ENCODE data around the gene ZBTB7C. TPM values are rescaled to one million over a fixed set of nuclear protein-coding genes. Genes with fewer than 3 reads are reported as not detected.

ZBTB7C gene
- total RNA-seq, 1 donor from 2014 or later = not detected

DNA sequence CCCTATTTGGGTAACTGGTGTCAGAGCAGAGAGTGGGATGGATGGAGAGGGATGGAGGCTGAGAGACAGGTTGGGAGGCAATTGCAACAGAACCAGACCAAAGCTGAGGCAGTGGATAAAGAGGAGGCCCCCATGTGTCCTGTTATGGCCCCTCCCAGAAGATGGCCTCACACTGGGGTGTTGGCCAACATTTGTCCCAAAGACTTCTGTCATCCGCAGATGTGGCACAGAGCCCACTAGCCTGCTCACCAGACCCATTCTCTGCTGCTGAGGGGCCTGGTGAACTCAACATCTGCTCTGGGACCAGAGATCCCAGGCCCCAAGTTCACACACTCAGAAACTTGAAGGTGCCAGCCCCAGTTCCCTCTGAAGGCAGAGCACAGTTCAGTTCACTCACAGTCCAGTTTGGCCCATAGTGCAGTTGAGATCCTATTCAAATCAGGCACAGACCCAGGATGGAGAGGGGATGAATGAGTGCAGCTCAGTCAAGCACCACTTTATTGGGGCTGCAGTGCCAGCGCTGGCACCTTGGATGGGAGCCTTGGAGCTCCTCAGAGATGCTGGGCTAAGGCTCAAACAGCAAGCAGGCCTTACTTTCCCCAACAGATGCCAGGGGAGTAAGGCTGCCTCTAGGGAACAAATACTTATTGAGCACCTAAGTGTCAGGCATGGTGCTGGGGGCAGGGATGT, 189.2 kb downstream of the ZBTB7C start:
- Mint-ChIP-seq H3K27me3 (peaks cover 3% of the 10 kb centered on the region), H3K9me3 (no peaks in the 10 kb centered on the region), H3K4me1 (no peaks in the 10 kb centered on the region), H3K4me3 (no peak overlapping the region), H3K36me3 (ENCODE audit: low read depth) (no peaks in the 10 kb centered on the region), H3K27ac (no peak overlapping the region)
- TF ChIP-seq, protein P1, sequence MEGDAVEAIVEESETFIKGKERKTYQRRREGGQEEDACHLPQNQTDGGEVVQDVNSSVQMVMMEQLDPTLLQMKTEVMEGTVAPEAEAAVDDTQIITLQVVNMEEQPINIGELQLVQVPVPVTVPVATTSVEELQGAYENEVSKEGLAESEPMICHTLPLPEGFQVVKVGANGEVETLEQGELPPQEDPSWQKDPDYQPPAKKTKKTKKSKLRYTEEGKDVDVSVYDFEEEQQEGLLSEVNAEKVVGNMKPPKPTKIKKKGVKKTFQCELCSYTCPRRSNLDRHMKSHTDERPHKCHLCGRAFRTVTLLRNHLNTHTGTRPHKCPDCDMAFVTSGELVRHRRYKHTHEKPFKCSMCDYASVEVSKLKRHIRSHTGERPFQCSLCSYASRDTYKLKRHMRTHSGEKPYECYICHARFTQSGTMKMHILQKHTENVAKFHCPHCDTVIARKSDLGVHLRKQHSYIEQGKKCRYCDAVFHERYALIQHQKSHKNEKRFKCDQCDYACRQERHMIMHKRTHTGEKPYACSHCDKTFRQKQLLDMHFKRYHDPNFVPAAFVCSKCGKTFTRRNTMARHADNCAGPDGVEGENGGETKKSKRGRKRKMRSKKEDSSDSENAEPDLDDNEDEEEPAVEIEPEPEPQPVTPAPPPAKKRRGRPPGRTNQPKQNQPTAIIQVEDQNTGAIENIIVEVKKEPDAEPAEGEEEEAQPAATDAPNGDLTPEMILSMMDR (IDR thresholded peaks at IDR 0.05) = no peak
- ATAC-seq (ENCODE audit: low read depth) (no peak), DNase-seq (no peak)
- intact Hi-C loops (cut with micrococcal nuclease) = no loop called here
- ChIA-PET POLR2A (no interaction called here), CTCF (no interaction called here)

DNA sequence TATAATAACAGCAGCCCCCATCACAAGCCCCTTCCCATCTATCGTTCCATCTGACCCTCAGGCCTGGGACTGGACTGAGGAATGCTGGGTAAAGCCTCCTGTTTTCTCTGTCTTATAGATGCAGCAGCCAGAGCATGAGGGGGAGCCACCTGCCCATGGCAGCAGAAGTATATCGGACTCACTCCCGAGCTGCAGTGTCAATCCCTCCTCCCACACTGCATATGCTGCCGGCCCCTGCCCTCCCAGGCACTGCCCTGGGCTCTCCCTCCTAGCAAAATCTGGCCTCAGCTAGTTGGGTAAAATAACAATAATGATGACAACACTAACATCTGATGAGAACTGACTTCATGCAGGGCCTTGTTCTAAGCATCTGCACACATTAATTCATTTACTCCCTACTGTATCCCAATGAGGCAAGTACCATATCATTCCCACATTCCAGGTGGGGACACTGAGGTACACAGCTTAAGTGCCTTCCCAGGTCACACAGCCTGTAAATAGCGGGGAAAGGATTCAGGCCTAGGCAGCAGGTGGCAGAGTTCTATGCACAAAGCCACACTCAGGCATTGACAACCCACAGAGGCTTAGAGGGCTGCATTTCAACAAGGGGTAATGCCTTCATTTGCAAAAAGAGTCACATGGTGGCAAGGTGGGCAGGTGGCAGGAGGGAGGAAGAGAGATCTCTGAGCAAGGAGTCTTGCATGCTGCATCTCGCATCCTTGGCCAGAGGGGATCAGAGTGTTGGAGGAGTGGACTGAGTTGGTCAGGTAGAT, 190.0 kb downstream of the ZBTB7C start:
- H3K27me3 Mint-ChIP-seq = peaks cover 3% of the 10 kb centered on the region
- TF ChIP-seq, protein P1 (IDR thresholded peaks at IDR 0.05) = no peak
- CTCF ChIA-PET = no interaction called here
- DNase-seq (no peak), ATAC-seq (ENCODE audit: low read depth) (no peak)
- H3K4me3 Mint-ChIP-seq = no peak overlapping the region
- no peak overlapping the region for H3K27ac Mint-ChIP-seq
- intact Hi-C loops (cut with micrococcal nuclease) = no loop called here
- no peaks in the 10 kb centered on the region for H3K4me1 Mint-ChIP-seq
- POLR2A ChIA-PET = no interaction called here
- no peaks in the 10 kb centered on the region for H3K9me3 Mint-ChIP-seq
- H3K36me3 Mint-ChIP-seq (ENCODE audit: low read depth) = no peaks in the 10 kb centered on the region

DNA sequence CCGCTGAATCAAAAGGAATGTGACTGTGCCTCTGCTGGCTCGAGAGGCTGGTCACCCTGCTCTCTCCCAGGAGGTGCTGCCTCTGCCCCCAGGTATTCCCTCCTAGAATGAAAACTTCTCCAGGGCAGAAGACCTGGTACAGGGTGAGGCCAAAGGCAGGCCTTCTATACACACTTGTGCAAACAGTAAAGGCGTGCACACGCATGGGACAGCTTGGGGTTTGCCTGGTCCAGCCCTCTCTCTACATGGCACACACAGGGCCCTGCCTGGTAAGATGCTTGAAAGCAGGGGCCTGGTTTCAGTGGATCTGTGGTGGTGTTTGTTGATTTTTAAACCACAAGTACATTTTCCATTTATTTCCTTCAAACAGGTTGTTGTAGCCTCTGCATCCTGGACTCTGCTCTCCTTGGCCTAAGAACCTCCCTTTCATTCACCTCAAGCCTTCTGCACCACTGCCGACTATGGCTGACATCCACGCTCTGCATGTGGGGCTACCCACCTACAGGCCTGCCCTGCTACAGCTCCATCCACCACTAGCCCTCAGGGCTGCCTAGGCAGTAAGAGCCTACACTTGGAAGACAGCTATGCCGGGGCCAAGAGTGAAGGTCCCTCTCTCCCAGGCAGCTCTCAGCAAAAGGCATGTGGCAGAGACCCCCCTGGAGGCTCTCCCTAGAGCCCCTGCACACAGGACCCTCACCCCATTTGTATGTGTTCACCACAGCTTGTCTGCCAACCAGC, 190.7 kb downstream of the ZBTB7C start:
- intact Hi-C loops (cut with micrococcal nuclease) = no loop called here
- no peaks in the 10 kb centered on the region for H3K9me3 Mint-ChIP-seq
- no peak for ATAC-seq (ENCODE audit: low read depth)
- POLR2A ChIA-PET = no interaction called here
- no peak overlapping the region for H3K4me3 Mint-ChIP-seq
- H3K4me1 Mint-ChIP-seq = no peaks in the 10 kb centered on the region
- TF ChIP-seq, protein P1 (IDR thresholded peaks at IDR 0.05) = no peak
- no peaks in the 10 kb centered on the region for H3K27me3 Mint-ChIP-seq
- H3K36me3 Mint-ChIP-seq (ENCODE audit: low read depth) = no peaks in the 10 kb centered on the region
- CTCF ChIA-PET = no interaction called here
- H3K27ac Mint-ChIP-seq = no peak overlapping the region
- DNase-seq = no peak

DNA sequence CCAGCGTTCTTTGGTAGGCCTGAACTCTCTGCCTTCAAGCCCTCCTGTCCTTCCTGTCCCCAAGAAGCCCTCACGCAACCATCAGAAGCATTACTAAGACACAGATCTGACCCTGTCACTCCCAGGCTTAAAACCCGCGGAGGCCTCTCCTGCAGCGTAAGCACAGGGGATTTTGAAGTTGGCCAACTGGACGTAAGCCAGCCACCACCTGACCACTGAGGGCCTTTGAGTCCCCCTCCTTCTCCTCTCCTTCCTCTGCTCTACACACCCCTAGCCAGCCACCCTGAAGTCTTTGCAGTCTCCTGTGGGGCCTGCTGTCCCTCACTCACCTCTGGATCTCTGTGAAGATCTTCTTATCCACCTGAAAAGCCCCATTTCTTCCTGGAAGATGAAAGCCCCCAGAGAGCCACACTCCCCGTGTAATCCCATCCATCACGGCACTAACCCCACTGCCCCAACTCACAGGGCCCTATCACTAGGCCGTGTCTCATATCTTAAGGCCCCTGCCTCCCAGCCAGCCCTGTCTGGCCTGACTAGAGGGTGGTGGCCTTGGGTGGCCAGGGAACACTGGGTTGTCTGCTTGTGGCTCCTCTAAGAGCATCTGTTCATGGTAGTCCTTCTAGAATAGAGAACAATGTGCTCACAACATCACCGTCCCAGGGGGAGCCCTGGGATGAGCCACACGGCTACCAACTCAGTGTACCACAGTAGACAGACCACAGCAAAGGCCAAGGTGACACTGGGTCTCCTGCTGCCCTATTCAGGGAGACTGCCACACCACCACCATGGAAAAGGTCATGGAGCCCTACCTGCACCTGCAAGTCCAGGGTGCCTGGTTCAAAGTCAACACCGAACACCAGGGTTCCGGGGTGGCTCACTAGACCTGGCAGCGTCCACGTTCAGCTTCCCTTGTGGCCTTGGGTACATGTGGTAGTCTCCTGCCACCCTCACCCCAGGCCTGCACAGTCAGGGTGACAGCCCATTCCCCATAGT, 191.6 kb downstream of the ZBTB7C start:
- peaks cover 3% of the 10 kb centered on the region for H3K27me3 Mint-ChIP-seq
- no peaks in the 10 kb centered on the region for H3K9me3 Mint-ChIP-seq
- POLR2A ChIA-PET = no interaction called here
- no peak overlapping the region for H3K4me3 Mint-ChIP-seq
- TF ChIP-seq, protein P1 (IDR thresholded peaks at IDR 0.05) = no peak
- no peak overlapping the region for H3K27ac Mint-ChIP-seq
- no peaks in the 10 kb centered on the region for H3K36me3 Mint-ChIP-seq (ENCODE audit: low read depth)
- H3K4me1 Mint-ChIP-seq = no peaks in the 10 kb centered on the region
- intact Hi-C loops (cut with micrococcal nuclease) = no loop called here
- CTCF ChIA-PET = no interaction called here
- no peak for DNase-seq
- no peak for ATAC-seq (ENCODE audit: low read depth)

All from activated B cell treated with CpG ODN at 0.5 μM for 24 hours (primary cell).